GM18907 (cell line): ENCODE measurements around the gene NFKBIE.

Experiments
- ATAC-seq: cut with Tn5 transposase; IDR thresholded peaks from one replicate; pipeline ENCODE4 v1.9.1; 2021; ENCODE audit warnings: mild to moderate bottlenecking, moderate library complexity; ENCODE audit not compliant: unreplicated experiment

The NFKBIE gene

DNA sequence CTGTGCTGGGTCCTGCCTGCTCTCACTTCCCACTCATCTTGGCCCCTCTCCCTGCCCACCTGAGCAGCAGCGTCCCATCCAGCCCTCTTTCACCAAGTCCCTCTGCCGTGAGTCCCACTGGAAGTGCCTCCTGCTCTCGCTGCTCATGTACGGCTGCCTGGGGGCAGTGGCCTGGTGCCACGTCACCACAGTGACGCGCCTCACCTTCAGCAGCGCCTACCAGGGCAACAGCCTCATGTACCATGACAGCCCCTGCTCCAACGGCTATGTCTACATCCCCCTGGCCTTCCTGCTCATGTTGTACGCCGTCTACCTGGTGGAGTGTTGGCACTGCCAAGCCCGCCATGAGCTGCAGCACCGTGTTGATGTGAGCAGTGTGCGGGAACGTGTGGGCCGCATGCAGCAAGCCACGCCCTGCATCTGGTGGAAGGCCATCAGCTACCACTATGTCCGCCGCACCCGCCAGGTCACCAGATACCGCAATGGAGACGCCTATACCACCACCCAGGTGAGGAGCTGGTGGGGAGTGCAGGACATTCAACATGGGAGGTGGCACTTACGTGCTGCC, 7.7 kb upstream of the NFKBIE start:
- ATAC-seq, result no peak

DNA sequence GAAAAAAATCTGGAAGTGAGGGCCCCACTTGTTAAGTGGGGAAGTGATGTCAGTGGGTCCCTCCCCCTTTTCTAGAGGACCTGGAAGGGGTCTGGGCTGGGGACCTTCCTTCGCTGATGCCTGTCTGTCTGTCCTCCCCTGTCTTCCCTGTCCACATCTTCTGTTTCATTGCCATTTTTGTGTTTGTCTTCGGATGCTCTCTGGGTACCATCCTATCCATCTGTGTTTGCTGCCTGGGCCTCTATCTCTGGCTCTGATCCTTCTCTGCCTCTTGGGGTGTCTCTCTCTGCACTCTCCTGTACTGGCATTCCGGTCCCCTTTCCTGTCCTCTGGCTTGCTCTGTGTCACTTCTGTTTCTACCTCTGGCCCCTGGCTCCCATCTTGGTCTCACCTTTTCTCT, 7.2 kb upstream of the NFKBIE start:
- no peak for ATAC-seq

DNA sequence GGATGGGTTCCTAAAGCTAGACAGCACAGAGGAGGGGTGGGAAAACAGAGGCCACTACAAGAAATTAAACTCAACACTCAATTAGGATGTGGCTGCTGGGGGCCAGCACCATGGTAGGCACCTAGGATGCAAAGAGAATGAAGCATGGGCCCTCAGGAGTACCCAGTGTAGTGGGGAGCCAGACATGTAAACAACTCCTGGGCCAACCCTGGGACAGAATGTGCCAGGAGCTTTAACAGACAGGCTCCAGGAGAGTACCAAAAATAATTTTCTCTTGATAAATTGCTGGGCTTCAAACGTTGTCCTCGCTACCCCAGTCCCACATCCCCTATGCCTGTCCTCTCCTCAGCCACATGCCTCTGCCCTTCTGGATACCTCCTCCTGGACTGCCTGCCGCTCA, 6.6 kb upstream of the NFKBIE start:
- ATAC-seq, result no peak

DNA sequence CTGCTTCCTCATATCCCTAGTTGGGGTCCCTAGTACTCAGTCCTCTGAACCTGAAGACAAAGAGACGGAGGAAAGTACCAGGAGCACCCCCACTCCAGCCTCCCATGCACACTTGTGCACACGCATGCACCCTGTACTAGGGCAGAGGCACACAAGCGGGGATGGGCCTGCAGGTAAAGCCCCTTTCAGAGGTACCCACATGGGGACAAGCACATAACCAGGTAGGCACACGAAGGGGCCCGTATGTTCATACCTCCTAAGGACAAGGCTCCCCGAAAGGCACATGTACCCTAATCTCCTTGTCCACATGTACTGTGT, 6.0 kb upstream of the NFKBIE start:
- ATAC-seq, result no peak

DNA sequence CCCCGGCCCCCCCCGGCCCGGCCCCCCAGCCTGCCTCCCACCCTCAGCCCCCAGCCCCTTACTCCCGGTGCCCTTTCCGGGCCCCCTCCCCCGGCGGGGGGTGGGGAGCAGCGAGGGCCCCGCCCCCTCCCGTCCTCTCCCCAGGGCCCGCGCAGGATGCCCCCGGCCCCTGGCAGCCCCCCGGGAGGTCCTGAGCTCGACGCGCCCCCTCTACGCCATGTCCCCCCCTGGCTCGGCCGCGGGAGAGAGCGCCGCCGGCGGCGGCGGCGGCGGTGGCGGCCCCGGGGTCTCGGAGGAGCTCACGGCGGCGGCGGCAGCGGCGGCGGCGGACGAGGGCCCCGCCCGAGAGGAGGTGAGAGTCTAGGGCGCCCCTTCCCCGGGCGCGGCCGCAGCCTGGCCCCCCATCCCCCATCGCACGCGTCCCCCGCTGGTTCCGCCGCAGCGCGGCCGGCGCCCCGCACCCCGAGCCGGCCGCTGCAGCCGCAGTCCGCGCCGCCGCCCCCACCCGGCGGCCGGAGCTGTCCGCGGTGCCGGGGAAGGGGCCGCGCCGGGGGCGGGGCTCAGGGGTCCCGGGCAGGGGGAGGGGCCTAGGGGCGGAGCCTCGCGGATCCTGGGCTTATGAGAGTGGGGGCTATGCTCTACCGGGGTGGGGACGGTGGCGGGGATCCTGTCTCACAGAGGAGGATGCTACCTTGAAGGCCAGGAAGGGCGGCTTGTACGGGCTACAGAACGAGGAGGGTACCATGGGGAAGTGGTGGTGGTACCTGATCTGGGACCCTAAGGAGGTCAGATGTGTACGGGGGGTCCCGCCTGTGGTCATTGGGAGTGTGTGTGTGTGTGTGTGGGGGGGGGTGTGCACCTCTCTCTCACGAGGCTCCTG, 5.4 kb upstream of the NFKBIE start:
- ATAC-seq, result no peak

DNA sequence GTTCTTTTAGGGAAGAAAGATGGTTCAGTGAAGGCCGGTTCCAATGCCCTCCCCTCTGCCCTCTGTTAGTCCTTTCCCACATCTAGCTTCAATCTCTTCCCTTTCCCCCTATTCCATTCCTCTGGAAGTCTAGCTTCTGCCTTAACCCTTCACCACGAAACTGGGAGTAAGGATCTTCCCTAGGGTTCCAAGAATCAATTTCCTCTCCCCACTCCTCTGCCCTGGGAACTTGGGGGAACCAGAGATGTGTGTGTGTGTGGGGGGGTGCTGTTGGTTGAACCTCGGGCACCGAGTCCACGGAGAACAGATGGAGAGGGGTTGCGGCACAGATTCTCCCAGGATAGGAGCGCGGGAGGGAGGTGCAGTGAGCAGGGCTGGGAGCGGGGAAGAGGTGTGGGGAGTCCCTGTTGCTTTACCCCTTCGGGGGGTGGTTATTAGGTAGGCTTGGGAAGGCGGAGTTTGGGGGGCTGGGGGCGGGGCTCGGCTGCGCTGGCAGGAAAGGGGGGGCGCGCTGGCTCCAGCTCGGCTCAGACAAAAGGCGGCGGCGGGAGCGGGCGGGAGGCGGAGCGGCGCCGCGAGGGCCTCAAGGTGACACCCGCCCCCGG, 4.7 kb upstream of the NFKBIE start, which contains the start of gene TMEM151B:
TSS of gene TMEM151B (plus strand) at position 530 of the 605 bp plus-strand sequence. CDS start 293 bp downstream, outside the sequence.
- no peak for ATAC-seq

DNA sequence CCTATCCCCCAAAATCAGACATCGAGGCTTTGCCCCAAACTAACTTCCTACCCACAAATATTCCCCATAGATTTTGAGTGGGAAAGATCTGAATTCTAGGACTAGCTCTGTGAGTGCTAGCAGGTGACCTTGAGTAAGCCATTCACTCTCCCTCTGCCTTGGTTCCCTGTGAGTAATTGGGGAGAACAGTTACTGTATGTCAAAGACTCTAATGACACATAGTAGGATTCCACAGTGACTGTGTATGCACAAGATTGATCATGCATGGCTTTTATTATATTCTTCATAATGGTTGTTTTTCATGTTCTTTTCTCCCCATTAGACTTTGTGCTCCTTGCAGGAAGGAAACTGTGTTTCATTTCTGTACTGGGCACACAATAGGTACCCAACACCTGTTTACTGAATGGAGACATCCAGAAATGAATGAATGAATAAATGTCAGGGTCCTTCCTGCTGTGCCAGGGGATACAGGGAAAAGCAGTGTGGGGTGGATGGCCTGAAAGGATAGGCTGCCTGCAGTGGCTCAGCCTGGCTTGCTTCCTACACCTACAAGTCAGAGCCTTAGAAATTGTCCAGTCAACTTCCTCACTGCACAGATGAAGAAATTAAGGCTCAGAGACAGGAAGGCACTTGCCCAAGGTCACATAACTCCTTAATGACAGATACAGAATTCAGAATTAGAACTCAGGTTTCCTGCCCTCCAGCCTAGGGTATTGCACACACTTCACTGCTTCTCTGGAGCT, 4.0 kb upstream of the NFKBIE start:
- ATAC-seq, result no peak

DNA sequence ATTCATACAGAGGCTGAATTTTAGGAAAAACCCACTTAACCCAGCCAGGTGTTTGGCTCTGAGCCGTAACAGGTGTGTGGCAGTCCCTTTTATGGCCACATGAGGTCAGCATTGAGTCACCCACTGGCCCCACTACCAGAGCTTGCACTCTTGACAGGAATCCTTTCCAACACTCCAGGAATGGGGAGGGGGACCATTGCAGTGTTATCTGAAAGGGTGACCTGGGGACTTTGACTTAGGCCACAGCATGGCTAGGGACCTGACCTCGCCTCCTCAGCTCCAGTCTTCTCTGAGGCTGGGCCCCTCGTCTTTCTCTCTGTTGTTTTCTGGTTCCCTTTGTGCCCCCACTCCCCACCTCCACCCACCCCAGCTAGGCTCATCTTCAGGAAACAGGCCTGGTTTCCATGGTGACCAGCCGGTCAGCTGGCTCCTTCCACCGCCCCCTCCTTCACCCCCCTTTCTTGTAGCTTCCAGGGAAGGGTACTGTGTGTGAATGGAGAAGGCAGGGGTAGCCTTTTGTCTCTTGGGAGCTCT, 2.8 kb upstream of the NFKBIE start:
- no peak for ATAC-seq

DNA sequence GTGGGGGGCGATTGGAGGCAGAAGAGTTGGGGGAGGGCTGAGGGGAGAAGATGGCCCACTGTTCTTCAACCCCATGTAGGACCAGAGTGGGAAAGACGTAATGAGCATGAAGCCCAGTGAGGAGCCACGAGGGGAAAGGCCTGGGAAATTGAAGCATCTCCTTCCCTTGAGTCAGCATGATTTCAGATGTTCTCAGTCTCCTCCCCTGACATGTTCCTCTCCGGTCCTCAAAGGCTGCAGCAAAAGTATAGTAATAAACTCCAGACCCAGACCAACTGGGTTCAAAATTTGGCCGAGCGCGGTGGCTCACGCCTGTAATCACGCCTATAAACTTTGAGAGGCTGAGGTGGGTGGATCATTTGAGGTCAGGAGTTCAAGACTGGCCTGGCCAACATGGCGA, 1.9 kb upstream of the NFKBIE start:
- no peak for ATAC-seq

DNA sequence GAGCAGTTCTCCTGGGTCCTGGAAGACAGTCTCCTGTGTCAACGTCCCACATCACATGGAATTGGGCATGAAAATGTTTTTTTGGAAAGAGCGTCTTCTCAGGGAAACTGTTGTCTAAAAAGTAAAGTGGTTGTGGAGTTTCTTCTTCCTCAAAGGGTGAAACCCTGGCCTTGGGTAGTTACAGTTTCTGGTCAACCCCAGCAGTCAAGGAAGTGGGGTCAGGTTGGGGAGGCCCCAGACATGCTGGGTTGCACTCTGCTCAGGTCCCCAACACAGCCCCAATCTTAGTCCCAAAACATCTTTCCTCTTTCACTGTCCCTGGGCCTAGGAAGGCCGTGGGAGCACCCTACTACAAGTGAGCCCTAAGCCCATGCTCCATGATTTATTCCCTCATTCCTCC, 996 bp upstream of the NFKBIE start:
- ATAC-seq, result peak; percentile 35

DNA sequence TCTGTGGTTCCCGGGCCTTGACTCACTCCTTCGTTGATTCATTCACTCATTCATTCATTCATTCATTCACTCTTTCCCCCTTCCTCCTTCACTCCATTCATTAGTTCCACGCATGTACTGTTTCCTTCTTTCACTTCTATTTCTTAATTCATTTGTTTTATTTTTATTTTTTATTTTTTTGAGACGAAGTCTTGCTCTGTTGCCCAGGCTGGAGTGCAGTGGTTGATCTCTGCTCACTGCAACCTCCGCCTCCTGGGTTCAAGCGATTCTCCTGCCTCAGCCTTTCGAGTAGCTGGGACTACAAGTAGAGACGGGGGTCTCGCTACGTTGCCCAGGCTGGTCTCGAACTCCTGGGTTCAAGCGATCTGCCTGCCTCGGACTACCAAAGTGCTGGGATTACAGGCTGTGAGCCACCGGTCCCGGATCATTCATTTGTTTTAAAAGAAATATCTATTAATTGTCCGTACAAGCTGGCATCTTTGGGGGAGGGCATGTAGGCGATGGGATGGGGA, 427 bp upstream of the NFKBIE start:
- ATAC-seq, result no peak

DNA sequence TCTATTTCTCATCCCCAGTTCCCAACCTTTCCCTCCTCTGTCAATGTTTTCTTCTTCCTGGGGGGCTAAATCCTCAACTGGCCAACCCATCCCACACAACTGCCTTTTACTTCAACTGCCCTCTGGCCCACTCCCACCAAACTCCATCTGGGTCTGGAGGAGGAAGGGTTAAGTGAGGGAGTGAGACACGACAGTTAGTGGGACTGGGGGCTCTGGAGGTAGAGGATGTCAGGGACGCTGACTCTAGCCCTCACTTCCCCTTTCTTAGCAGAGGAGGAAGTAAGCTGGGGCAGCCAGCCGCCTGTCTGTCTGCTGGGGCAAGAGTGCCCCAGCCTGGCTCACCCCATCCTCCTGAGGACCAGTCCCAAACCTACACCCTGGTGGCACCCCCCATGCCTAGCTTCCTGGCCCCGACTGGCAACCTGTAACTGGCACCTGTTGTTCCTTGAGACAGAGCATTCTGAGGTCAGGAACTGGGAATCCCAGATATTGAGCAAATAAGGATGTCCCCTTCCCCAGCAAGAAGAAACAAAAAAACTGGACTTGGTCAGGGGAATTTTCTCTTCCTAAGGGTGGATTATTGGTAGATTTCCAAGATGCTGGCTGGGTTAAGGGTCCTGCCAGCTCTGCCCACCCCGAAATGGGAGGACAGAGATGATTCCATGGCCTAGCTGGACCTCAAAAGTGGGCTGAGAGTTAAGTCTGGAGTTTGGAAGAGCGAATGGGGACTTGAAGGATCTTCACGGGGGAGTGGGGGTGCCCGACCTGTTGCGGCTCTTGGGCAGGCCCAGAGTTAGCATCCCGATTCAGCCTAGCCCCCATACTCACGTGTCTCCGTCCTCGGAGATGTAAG, 971 bp downstream of the NFKBIE start:
- peak; percentile 28 for ATAC-seq

DNA sequence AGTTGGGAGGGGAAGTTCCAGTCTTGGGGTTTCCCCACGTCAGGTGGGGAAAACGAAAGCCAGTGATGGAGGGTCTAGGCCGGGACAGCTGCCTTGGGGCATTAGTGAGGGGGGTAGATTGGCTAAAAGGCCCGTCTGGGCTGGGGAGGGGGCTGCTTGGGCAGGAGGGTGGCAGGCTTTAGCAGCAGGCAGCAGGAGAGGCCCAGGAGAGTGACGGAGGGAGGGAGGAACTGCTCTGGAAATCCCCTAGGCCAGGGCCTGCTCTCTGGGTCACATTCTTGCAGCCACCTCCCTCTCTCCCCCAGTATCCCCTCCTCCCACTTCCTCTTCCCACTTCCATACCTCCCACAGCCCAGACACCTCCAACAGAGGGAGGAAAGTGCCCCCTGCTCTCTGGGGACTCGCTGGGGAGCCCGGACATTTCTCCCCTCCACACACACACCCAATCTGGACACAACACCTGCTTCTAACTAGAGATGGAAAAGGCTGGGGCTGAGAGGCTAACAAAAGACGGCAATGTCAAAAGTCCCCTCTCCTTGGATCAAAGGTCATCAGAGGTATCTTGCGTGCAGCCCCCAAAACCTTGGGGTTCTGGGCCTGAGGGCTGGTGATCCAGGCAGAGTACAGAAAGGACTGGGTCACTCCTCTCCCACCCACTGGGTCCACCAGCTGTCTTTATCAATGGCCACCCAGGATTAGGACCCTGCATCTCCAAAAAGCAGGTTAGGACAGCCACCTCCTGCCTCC, 1.8 kb downstream of the NFKBIE start:
- ATAC-seq, result peak; percentile 16

DNA sequence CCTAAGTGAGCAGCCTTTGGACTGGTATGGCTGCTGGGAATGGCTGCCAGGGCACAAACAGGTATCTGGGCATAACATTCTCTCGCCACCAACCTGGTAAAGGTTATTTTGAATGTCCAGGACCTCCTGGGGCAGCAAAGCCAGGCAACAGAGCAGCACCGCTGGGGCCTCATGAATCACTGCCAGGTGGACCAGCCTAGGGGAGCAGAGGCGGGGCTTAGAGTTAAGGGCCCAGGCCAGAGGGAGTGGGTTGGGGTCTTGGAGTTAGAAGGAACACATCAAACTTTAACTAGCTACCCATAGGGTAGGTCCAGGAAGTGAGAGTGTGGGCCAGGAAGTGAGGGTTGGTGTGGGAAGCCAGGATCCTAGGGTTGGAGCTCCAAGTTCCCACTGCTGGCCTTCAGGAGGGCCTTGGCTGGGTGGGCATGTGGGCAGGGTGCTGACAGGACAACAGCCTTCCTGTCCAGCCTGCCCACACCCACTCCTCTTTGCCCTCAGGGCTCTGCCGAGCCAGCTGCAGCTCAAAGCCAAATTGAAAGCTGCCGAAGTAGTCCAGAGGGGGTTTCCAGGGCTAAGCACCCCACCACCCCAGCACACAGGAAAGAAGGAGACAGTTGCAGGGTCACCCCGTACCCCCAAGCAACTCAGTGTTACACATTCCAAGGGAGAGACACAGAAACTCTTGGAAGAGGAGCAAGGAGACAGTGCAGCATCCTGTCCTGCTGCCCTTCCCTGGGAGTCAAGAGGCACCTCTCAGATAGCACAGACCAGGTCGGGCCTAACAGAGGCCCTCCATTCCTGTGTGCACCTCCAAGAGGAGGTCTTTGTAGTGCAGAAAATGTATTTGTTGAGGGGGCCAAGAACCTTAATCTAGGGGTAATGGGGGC, 2.6 kb downstream of the NFKBIE start:
- peak; percentile 0 for ATAC-seq

DNA sequence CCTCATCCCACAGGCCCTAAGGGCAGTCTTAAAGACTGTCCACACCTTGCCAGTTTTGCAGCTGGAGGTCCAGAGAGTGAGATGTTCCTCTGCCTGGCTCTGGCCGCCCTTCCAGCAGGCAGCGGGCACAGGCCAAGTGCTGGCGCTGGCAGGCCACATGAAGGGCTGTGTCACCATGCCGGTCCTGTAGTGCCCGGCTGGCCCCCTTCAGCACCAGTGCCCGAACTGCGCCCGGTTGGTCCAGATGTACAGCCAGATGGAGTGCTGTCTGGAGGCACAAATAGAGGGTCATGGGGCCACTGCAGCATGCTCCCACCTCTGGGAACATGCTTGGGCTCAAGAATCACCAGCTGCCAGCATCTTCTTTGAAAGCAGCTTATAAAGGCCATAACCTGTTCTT, 3.8 kb downstream of the NFKBIE start:
- no peak for ATAC-seq

DNA sequence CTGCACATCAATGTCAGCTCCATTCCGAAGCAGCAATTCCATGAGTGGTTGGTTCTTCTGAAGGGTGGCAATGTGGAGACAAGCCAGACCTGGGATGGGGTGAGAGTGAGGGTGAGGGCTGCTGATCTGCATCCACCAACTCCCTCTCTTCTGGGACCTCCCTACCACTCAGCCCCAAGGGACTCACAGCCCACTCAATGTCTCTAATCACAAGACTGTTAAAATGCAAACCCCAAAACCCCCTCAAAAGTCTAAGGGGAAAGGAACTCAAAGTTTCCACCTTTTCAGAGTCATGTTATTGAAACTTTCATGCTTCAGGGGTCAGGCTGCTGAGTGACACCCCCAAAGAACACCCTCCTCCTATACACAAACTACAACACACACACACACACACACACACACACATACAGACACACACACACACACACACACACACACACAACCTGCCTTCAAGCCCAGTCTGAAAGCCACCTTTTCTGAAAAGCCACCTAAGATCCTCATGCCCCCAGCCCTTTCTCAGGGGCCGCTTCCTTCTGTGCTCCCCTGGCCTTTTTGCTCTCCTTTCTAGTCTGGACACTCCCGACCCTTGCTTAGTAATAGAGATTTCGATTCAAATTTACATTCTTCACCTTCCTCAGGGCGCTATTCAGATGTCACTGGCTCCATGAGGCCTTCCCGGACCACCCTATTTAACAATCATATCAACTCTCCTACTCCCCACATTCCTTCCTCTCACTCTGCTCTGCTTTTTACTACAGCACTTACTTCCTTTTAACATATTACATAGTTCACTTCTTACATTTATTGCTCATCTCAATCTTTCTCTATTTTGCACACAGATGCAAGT, 4.7 kb downstream of the NFKBIE start:
- ATAC-seq, result no peak

DNA sequence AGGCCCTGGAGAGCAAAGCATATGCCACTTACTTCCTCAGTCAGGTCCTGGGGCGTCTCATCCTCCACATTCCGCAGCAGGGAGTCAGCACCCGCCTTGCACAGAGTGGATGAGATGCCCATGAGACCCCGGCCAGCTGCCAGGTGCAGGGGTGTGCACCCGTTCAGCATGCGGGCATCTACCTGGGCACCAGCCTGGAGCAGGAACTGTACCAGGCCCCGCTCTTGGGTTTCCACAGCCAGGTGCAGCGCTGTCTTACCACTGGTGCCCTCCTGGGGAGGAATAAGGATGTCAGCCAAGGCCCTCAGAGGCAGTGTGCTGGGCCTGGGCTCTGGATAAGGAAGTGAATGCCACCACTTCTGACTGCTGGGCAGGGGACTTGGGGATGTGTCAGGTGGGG, 5.3 kb downstream of the NFKBIE start:
- ATAC-seq, result no peak

DNA sequence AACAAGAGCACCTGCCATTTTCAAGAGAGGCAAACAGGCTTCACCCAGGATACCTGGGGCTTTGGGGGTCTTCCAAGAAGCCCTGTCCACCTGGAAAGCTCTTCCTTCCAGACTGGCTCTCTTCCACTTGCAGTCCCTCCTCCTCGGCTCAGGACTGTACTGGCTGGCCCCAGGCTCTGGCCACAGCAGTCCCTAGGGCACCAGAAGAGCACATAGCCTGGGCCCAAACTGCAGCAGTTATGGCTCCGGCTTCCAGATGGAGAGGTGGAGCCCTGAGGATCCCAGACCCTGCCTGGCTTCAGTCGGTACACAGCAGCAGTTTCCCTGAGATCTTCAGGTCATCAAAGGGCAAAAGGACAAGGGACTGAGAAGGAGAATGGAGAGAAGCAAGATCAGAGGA, 6.4 kb downstream of the NFKBIE start:
- no peak for ATAC-seq
